Caco-2 (cell line): ENCODE results near the gene RASGRP3. TPM values are rescaled to one million over a fixed set of nuclear protein-coding genes. Genes with fewer than 3 reads are reported as not detected.

Experiments
- BruUV-seq: library from RNA; stranded (reverse); fragments of 400-500 nt; replicated peaks from 2 replicates; lab custom pipeline; 2021; lab: Mats Ljungman, UMichigan
- CTCF ChIA-PET: fragments of 300-600 bp; sonication (Branson Sonifier 250); formaldehyde crosslinking; loops from one replicate; lab custom pipeline; 2022; ENCODE audit warnings: antibody characterized with exemption; lab: Charles Lee
- POLR2A ChIA-PET: fragments of 300-600 bp; sonication (Branson Sonifier 250); formaldehyde crosslinking; loops from one replicate; lab custom pipeline; 2022; ENCODE audit warnings: antibody characterized with exemption; lab: Charles Lee
- DNase-seq, 2 experiments: peaks; one replicate each; pipeline versions ENCODE4 v3.0.0 to v3.0.0-alpha.2; 2020 to 2022
- H3K27me3 ChIP-seq: replicated peaks from 2 replicates; pipeline ENCODE4 v1.6.0; 2011; ENCODE audit warnings: low read length; ENCODE audit not compliant: control insufficient read depth, insufficient read depth
- H3K36me3 ChIP-seq: 2 replicates; pipeline ENCODE4 v1.5.1; 2011; ENCODE audit warnings: low read length; ENCODE audit not compliant: control insufficient read depth, insufficient read depth
- H3K4me1 ChIP-seq: fragments of 250-450 bp; sonication (Bioruptor Pico); 2 replicates; pipeline ENCODE4 v1.5.1; 2020; ENCODE audit warnings: mild to moderate bottlenecking
- H3K4me3 ChIP-seq: 2 replicates; pipeline ENCODE4 v1.5.1; 2011; ENCODE audit warnings: low read depth, mild to moderate bottlenecking, control low read depth, low read length
- H3K9me3 ChIP-seq: fragments of 250-450 bp; sonication (Bioruptor Pico); 2 replicates; pipeline ENCODE4 v1.5.1; 2020; ENCODE audit warnings: mild to moderate bottlenecking, moderate library complexity
- H3K27ac Mint-ChIP-seq: one replicate; pipeline ENCODE4 v1.8.0; 2022; ENCODE audit warnings: mixed read lengths; ENCODE audit not compliant: unreplicated experiment
- H3K27me3 Mint-ChIP-seq: one replicate; pipeline ENCODE4 v1.8.0; 2022; ENCODE audit warnings: mixed read lengths; ENCODE audit not compliant: insufficient read depth, unreplicated experiment
- H3K36me3 Mint-ChIP-seq: one replicate; pipeline ENCODE4 v1.8.0; 2022; ENCODE audit warnings: mild to moderate bottlenecking, mixed read lengths; ENCODE audit not compliant: insufficient read depth, unreplicated experiment
- H3K4me1 Mint-ChIP-seq: one replicate; pipeline ENCODE4 v1.8.0; 2022; ENCODE audit warnings: low read depth, mixed read lengths; ENCODE audit not compliant: unreplicated experiment
- H3K4me3 Mint-ChIP-seq: one replicate; pipeline ENCODE4 v1.8.0; 2022; ENCODE audit warnings: mild to moderate bottlenecking, moderate library complexity, mixed read lengths; ENCODE audit not compliant: unreplicated experiment
- H3K9me3 Mint-ChIP-seq: one replicate; pipeline ENCODE4 v1.8.0; 2022; ENCODE audit warnings: mixed read lengths; ENCODE audit not compliant: unreplicated experiment
- intact Hi-C: fragments of 100-400 bp; cut with micrococcal nuclease; formaldehyde crosslinking; loops from one replicate; pipeline ENCODE4 v1.10.0; 2022; ENCODE audit not compliant: unreplicated experiment
- total RNA-seq: library from RNA; stranded (reverse); gene quantifications from 2 replicates; pipeline ENCODE4 v1.2.3, GENCODE V29; 2022
- TF ChIP-seq, protein P1 (sequence below), 2 experiments: fragments of 200-600 bp in 1 of 2; IDR thresholded peaks; 1 replicate in 1 of 2; 2 replicates in 1 of 2; pipeline versions ENCODE4 v1.5.1 to v1.8.0; 2011 to 2022; ENCODE audit warnings: antibody characterized with exemption in 1 of 2, control low read depth in 1 of 2, inconsistent platforms in 1 of 2, low read depth in 1 of 2, low read length in 1 of 2, mild to moderate bottlenecking in 1 of 2, moderate library complexity in 1 of 2; ENCODE audit not compliant: insufficient read depth in 1 of 2, severe bottlenecking in 1 of 2, unreplicated experiment in 1 of 2

Gene RASGRP3
- total RNA-seq, 1 experiment from 2014 or later, result 9.2 TPM

GRCh38 chr2:33433279-33434235 lies 42.9 kb upstream of the RASGRP3 start:
- Mint-ChIP-seq H3K9me3 (no peaks in the 10 kb centered on the region), H3K4me3 (no peak overlapping the region), H3K36me3 (no peaks in the 10 kb centered on the region), H3K4me1 (no peaks in the 10 kb centered on the region), H3K27me3 (peaks cover 8% of the 10 kb centered on the region), H3K27ac (no peak overlapping the region)
- DNase-seq, result no peak
- Histone ChIP-seq H3K4me3 (no peak overlapping the region), H3K36me3 (no peaks in the 10 kb centered on the region), H3K4me1 (no peaks in the 10 kb centered on the region), H3K9me3 (no peaks in the 10 kb centered on the region), H3K27me3 (no peaks in the 10 kb centered on the region)
- no TSS peak for BruUV-seq
- intact Hi-C loops, result no loop called here
- ChIA-PET CTCF (interaction anchor here (1.6 kb wide), 1 partner anchor 38 kb away, joined by 5 read pairs; no protein-coding TSS in a partner anchor), POLR2A (no interaction called here)
- TF ChIP-seq, protein P1, sequence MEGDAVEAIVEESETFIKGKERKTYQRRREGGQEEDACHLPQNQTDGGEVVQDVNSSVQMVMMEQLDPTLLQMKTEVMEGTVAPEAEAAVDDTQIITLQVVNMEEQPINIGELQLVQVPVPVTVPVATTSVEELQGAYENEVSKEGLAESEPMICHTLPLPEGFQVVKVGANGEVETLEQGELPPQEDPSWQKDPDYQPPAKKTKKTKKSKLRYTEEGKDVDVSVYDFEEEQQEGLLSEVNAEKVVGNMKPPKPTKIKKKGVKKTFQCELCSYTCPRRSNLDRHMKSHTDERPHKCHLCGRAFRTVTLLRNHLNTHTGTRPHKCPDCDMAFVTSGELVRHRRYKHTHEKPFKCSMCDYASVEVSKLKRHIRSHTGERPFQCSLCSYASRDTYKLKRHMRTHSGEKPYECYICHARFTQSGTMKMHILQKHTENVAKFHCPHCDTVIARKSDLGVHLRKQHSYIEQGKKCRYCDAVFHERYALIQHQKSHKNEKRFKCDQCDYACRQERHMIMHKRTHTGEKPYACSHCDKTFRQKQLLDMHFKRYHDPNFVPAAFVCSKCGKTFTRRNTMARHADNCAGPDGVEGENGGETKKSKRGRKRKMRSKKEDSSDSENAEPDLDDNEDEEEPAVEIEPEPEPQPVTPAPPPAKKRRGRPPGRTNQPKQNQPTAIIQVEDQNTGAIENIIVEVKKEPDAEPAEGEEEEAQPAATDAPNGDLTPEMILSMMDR (IDR thresholded peaks at IDR 0.05; ENCODE audit: insufficient read depth in 1 of 2, low read depth in 1 of 2, low read length in 1 of 2, severe bottlenecking in 1 of 2, unreplicated experiment in 1 of 2), result no peak

DNA sequence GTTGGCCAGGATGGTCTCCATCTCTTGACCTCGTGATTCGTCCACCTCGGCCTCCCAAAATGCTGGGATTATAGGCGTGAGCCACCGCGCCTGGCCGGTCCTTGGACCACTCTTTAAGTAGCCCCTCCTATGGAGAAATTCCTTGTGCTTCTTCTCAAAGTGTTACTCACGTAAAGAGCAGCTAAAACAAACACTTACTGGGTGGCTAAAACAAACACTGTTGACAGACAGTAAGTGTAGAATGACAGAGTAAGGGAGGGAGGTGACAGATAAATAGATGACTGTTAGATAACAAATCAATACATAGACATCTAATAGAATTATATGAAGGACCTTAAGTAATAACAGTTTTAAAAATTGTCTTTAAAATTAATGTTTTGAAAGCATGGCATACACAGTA lies 40.9 kb upstream of the RASGRP3 start:
- no TSS peak for BruUV-seq
- no peaks in the 10 kb centered on the region for H3K36me3 Mint-ChIP-seq
- intact Hi-C loops, result no loop called here

DNA sequence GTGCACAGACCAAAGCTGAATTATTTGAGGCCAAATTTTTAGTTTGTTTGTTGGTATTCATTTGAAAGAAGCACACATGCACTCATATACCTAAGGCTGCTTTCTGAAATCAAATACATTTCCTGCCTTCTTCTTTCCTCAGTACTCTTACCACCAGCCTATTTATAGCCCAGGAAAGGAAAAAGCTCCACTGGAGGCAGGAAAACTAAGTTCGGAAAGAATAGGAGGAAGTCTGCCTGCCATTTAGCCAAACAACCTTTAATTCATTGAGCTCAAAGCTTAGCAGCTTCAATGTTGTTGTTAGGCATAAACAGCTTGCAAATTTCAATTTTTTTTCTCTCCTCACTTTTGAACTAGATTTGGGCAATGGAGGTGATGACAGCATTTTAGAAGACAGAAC lies 40.4 kb upstream of the RASGRP3 start:
- Mint-ChIP-seq H3K9me3 (no peaks in the 10 kb centered on the region), H3K4me3 (no peak overlapping the region), H3K4me1 (no peaks in the 10 kb centered on the region), H3K27ac (no peak overlapping the region), H3K27me3 (peaks cover 8% of the 10 kb centered on the region), H3K36me3 (no peaks in the 10 kb centered on the region)
- no peaks in the 10 kb centered on the region for H3K27me3 ChIP-seq
- POLR2A ChIA-PET, result no interaction called here
- no TSS peak for BruUV-seq
- no peak overlapping the region for H3K4me3 ChIP-seq
- TF ChIP-seq, protein P1 (IDR thresholded peaks at IDR 0.05; ENCODE audit: insufficient read depth in 1 of 2, low read depth in 1 of 2, low read length in 1 of 2, severe bottlenecking in 1 of 2, unreplicated experiment in 1 of 2), result no peak
- no peaks in the 10 kb centered on the region for H3K9me3 ChIP-seq
- no peaks in the 10 kb centered on the region for H3K4me1 ChIP-seq
- H3K36me3 ChIP-seq, result no peaks in the 10 kb centered on the region
- intact Hi-C loops, result no loop called here
- CTCF ChIA-PET, result no interaction called here
- no peak for DNase-seq

More for the DNA sequence above, 40.9 kb upstream of the RASGRP3 start:
- no peaks in the 10 kb centered on the region for H3K4me1 Mint-ChIP-seq
- Histone ChIP-seq H3K36me3 (no peaks in the 10 kb centered on the region), H3K4me1 (no peaks in the 10 kb centered on the region), H3K27me3 (no peaks in the 10 kb centered on the region), H3K4me3 (no peak overlapping the region), H3K9me3 (no peaks in the 10 kb centered on the region)
- DNase-seq, result no peak
- peaks cover 8% of the 10 kb centered on the region for H3K27me3 Mint-ChIP-seq
- no peak overlapping the region for H3K4me3 Mint-ChIP-seq
- POLR2A ChIA-PET, result no interaction called here
- no peak overlapping the region for H3K27ac Mint-ChIP-seq
- CTCF ChIA-PET, result no interaction called here
- H3K9me3 Mint-ChIP-seq, result no peaks in the 10 kb centered on the region
- TF ChIP-seq, protein P1 (IDR thresholded peaks at IDR 0.05; ENCODE audit: insufficient read depth in 1 of 2, low read depth in 1 of 2, low read length in 1 of 2, severe bottlenecking in 1 of 2, unreplicated experiment in 1 of 2), result no peak
